ENCODE measurements around the gene R3HDM4.

R3HDM4 gene

DNA sequence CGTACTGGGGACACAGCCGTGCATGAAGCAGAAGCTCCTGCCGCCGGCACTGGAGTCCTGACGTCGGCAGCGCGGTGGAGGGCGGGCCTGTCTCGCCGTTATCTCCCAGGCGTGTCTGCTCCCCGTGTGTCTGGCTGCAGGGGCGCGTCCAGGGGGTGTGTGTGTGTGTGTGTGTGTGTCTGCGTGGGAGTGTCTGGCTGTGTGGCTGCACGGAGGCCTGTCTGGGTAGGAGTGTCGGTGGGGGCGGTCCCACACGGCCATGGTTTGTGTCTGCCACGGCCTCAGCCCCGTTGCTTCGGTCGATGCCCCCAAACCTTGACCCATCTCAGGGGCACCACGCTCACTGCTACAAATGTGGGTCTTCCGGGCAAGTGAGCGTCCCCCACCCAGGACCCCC is 31.1 kb upstream of the R3HDM4 start:
- no peak for DNase-seq (ENCODE audit: low read depth)
- H3K4me3 ChIP-seq (ENCODE audit: low read length) = no peak overlapping the region
- TF ChIP-seq, protein P1, sequence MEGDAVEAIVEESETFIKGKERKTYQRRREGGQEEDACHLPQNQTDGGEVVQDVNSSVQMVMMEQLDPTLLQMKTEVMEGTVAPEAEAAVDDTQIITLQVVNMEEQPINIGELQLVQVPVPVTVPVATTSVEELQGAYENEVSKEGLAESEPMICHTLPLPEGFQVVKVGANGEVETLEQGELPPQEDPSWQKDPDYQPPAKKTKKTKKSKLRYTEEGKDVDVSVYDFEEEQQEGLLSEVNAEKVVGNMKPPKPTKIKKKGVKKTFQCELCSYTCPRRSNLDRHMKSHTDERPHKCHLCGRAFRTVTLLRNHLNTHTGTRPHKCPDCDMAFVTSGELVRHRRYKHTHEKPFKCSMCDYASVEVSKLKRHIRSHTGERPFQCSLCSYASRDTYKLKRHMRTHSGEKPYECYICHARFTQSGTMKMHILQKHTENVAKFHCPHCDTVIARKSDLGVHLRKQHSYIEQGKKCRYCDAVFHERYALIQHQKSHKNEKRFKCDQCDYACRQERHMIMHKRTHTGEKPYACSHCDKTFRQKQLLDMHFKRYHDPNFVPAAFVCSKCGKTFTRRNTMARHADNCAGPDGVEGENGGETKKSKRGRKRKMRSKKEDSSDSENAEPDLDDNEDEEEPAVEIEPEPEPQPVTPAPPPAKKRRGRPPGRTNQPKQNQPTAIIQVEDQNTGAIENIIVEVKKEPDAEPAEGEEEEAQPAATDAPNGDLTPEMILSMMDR (conservative IDR thresholded peaks at IDR 0.05; ENCODE audit: low read length) = no peak

DNA sequence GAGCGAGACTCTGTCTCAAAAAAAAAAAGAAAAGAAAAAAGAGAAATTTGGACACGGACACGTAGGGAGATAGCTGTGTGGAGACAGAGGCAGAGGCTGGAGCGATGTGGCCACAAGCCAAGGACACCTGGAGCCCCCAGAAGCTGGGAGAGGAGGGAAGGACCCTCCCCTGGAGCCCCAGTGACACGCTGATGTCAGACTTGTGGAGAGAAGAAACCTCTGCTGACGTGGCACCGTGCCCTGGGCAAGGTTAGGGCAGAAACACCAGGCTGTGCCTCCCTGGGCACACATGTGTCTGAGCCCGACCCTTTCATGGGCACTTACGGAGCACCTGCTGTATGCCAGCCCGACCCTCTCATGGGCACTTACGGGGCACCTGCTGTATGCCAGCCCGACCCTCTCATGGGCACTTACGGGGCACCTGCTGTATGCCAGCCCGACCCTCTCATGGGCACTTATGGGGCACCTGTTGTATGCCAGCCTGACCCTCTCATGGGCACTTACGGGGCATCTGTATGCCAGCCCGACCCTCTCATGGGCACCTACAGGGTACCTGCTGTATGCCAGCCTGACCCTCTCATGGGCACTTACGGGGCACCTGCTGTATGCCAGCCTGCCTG is 30.6 kb upstream of the R3HDM4 start:
- no peak for DNase-seq (ENCODE audit: low read depth)
- H3K4me3 ChIP-seq (ENCODE audit: low read length) = no peak overlapping the region
- TF ChIP-seq, protein P1 (conservative IDR thresholded peaks at IDR 0.05; ENCODE audit: low read length) = no peak

DNA sequence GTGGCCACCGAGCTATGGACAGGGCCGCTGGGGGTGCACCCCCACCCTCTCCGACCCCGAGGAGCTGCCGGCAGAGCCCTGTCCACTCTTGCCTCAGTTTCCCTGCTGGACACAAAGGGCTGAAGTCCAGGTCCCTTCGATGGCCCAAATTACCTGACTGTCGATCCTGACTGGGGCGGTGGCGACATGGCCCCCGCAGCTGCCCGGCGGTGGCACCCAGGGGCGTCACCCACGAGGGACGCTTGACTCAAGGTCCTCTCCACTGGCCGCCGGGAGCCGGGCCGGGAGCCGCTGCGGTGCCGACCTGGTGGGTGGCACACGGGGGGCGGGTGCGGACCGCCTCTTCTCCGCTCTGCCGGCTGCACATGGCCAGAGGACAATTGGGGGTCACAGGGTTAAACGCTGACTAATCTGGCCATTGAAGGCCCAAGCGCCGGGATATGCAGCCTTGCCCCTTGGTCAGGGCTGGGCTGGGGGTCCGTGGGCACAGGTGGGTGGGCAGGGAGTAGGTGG is 29.2 kb upstream of the R3HDM4 start:
- DNase-seq (ENCODE audit: low read depth) = no peak
- no peak overlapping the region for H3K4me3 ChIP-seq (ENCODE audit: low read length)
- TF ChIP-seq, protein P1 (conservative IDR thresholded peaks at IDR 0.05; ENCODE audit: low read length) = no peak

DNA sequence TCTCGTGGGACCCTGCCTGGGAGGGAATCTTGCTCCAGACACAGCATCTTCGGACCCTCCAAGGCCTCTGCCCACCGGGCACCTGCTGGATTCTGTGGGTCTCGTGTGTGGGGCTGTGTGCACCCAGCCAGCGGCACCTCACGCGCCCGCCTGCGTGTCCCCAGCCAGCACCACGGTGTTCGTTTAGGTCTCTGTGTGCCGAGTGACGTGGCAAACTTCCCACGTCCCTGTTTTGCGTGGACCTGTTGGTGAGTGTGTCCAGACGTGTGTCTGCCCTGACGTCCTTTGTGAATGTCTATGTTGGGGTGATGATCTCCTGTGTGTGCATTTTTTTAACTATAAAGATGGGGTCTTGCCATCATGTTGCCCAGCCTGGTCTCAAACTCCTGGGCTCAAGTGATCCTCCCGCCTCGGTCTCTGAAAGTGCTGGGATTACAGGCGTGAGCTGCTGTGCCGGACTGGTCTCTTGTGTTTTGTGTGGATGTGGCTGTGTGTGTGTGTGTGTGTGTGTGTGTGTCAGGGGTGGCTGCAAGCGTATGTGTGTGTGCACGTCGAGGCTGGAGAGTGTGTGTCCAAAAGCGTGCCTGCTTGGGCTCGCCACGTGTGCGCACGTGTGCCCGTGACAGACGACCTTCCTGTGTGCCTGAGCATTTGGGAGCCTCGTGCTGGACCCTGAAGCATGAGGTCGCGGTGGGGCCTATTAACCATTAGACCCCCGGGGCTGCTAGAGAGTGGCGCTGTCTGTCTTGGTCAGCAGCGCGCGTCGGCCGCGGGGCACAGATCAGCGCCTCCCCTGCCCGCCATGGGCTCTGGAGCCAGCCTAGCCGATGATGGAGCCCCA is 28.5 kb upstream of the R3HDM4 start:
- H3K4me3 ChIP-seq (ENCODE audit: low read length) = no peak overlapping the region
- TF ChIP-seq, protein P1 (conservative IDR thresholded peaks at IDR 0.05; ENCODE audit: low read length) = no peak
- no peak for DNase-seq (ENCODE audit: low read depth)

DNA sequence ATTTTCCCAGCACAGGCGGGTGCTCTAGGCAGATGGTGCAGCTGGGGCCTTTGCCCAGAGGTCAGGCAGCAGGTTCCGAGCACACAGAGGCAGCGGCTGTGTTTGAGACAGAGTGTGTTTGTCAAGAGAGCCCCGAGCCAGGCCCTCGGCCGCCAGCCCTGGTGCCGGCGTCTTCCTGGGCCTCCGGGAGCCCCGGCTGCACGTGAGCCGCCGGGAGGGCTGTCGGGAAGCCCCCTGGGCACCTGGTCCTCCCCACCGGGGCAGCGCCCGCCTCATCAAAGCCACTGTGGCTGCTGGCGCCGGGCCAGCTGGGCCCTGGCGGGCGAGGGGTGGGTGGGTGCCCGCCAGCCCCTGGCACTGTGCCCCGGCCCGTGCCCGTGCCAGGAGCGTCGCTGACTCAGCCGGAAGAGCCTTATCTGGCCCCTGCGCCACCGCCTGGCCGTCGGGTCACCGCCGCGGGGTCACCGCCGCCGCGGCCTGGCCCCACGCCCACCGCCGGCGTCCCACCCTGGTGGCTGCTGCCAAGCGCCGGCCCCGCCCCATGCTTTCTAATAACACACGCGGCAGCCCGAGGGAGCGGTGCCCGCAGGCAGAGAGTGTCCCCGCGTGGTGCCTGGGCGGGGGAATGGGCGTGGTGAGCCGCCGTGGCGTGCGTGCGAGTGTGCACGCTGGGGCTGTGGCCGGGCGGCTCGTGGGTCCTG is 27.7 kb upstream of the R3HDM4 start:
- DNase-seq (ENCODE audit: low read depth) = no peak
- TF ChIP-seq, protein P1 (conservative IDR thresholded peaks at IDR 0.05; ENCODE audit: low read length) = no peak
- no peak overlapping the region for H3K4me3 ChIP-seq (ENCODE audit: low read length)

DNA sequence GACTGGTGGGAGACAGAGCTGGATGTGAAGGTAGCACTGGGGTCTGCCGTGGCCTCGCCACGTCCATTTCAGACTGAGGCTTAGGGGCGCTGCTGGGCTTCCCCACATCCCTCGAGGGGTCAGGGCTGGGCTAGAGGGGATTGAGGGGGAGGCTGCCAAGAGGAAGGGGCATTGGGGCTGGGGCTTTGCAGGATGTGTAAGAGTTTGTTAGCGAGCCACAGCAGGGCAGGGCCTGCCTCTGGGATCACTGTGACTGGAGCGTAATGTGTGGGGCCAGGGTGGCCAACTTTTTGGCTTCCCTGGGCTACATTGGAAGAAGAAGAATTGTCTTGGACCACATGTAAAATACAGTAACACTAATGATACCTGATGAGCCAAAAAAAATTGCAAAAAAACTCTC is 26.9 kb upstream of the R3HDM4 start:
- no peak for DNase-seq (ENCODE audit: low read depth)
- H3K4me3 ChIP-seq (ENCODE audit: low read length) = no peak overlapping the region
- TF ChIP-seq, protein P1 (conservative IDR thresholded peaks at IDR 0.05; ENCODE audit: low read length) = no peak
